GM12873 (cell line): Measurements from ENCODE around the gene SCN4B.

Experiments
- CTCF ChIP-seq: IDR thresholded peaks from 2 replicates; pipeline ENCODE4 v1.5.1; 2012; ENCODE audit warnings: low read depth, mild to moderate bottlenecking, moderate library complexity, low read length, control low read depth; ENCODE audit not compliant: insufficient read depth; ENCODE audit errors: missing control alignments

Gene SCN4B

GRCh38 chr11:118194835-118195627 is 42.4 kb upstream of the SCN4B start:
- TF ChIP-seq CTCF = no peak

- TF ChIP-seq CTCF = no peak
These were observed 41.4 kb upstream of the SCN4B start for GRCh38 chr11:118193910-118194566.

DNA sequence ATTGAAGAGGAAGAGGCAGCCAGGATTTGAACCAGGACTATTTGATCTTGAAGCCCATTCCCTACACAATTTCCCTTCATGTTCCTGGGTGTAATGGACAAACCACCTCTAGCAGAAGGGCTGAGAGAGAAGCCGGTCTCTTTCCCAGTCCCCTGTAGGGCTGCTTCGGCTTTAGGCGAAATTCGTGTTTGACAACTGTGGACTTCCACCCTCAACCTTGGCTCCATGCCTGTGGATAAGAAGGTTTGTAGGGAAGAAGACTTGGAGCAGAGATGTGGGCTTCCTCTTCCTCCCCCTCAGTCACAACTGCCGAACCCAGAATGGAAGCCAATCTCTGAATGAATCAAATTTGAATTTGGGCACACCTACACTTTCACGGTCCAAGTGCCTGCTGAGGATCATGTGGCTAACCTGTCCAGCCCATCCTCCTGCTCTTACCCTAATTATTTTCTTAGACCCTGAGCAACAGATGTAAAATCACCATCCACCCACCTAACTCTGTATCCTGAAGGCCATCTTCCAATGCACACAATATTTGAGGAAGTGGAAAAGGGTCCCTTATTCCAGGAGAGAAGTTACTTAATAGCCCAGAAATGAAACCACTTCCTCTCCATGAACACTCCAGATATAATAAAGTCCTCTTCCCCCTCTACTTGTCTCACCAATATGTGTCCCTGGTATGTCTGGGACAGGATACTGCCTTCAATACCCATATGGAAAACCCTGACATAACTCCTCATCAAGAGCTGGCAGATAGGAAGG is 33.9 kb upstream of the SCN4B start:
- no peak for TF ChIP-seq CTCF

DNA sequence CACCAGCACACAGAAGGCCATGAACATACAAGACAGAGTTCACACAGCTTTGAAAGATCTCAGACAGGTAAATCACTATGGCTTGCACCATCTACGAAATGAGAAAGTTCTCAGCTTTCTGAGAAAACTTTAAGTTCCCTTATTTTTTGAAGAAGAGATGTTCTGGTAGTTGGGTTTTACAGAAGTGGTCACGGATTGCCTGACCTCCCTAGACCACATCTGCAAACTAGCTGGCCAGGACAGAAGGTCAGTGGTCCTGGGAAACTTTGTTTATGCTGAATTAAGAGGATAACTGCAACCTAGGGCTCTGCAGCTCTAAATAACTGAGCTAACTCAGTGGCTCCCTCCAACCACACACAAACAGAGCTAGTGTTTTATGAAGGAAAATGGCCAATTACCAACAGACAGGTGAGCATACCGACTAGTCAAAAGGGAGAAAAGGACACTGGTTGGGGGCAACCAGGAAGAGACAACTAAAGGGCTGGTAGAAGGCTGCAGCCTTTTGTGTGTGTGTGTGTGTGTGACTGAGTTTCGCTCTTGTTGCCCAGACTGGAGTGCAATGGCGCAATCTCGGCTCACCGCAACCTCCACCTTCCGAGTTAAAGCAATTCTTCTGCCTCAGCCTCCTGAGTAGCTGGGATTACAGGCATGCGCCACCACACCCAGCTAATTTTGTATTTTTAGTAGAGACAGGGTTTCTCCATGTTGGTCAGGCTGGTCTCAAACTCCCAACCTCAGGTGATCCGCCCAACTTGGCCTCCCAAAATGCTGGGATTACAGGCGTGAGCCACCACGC is 32.4 kb upstream of the SCN4B start:
- TF ChIP-seq CTCF = no peak

DNA sequence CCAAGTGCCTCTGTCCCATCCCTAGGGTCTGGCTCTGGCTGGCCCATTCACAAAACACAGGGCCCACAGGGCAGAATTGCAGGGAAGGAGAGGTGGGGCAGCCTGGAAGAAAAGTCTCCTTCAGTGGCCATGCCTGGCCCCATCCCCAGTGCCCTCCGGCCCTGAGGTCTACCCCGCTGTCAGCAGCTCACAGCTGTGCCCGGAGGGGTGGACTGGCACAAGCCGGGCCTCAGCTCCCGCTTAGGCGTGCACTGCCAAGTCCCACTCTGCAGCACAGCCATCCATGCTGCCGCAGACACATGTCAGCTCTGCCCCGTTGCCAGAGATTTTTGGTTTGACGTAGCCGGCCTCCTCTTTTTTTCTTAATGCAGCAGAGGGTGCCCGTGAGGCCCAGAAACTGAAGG is 27.7 kb upstream of the SCN4B start:
- no peak for TF ChIP-seq CTCF

DNA sequence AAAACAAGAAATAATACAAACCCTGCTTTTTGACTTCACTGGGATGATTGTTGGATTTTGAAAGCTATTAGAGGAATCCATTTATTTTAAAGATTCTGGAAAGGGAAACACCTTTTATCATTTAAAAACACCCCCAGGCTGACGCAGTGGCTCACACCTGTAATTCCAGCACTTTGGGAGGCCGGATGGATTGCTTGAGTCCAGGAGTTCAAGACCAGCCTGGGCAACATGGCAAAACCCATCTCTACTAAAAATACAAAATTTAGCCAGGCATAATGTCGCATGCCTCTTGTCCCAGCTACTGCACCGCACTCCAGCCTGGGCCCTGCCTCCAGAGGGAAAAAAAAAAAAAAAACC is 24.1 kb upstream of the SCN4B start:
- no peak for TF ChIP-seq CTCF
